ENCODE data around the gene GALNT12. TPM values are rescaled to one million over a fixed set of nuclear protein-coding genes. Genes with fewer than 3 reads are reported as not detected.

GALNT12 gene
- total RNA-seq, 1 donor from 2014 or later, result 10.3 TPM

DNA sequence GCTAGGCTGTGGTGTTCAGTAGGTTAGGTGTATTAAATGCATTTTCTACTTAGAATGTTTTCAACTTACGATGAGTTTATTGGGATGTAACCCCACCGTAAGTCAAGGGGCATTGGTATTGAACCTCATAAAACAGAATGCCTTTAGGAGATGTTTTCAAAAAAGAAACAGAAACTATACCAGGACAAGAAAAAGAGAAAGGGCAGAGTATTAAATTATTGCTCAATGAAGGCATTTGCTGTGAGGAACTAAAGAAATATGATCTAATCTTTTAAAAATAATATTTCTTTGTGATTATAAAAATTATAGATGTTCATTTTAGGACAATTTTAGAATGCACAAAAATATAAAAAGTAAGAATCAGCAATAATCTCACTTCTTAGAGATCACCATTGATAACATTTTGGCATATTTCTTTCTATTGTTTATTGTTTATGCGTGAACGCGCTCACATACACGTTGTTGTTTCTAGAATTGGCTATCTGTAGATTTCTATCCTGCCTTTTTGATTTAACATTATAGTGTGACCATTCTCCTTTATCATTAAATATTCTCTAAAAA, 8.0 kb downstream of the GALNT12 start:
- H3K9me3 Mint-ChIP-seq, result peaks cover 18% of the 10 kb centered on the region
- no peaks in the 10 kb centered on the region for H3K27me3 Mint-ChIP-seq (ENCODE audit: low read depth)
- no peak overlapping the region for H3K4me3 Mint-ChIP-seq
- no peak overlapping the region for H3K27ac Mint-ChIP-seq
- no peak for TF ChIP-seq CTCF (IDR thresholded peaks at IDR 0.05; ENCODE audit: unreplicated experiment)
- no peak for DNase-seq (ENCODE audit: low spot score in 2 of 2, unreplicated experiment in 2 of 2)
- H3K36me3 Mint-ChIP-seq, result peaks cover 13% of the 10 kb centered on the region
- peaks cover 8% of the 10 kb centered on the region for H3K4me1 Mint-ChIP-seq

DNA sequence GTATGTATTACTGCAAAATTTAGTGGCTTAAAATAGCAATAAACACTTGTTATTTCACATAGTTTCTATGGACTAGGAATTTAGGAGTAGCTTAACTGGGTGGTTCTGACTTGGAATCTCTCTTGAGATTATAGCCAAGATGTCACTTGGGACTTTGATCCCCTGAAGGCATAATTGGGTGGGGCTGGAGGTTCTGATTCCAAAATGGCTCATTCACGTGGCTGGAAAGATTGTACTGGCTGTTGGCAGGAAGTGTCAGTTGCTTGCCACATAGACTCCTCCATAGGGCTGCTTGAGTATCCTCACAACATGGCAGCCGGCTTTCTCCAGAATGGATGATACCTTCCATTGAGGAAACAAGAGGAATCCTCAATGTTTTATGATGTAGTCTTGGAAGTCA, 11.3 kb downstream of the GALNT12 start:
- Mint-ChIP-seq H3K4me1 (no peaks in the 10 kb centered on the region), H3K27ac (no peak overlapping the region)
- no peak for TF ChIP-seq CTCF (IDR thresholded peaks at IDR 0.05; ENCODE audit: unreplicated experiment)

DNA sequence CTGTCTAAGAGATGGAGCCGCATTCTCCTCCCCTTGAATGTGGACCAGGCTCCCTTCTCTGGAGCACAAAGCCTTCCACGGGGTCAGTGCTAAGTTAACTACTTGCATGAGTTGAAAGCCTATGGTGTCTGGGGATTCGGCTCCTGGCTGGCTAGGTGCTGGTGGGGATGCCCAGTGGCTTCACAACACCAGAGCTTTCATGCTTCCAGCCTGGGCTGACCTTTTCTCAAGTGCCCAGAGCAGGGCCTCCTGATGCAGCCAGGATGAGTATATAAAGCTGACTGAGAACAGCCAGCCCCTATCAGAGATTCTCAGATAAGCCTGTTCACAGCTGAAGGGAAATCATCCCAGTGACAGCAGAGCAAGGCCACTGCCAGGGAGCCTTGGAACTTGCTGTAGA, 11.8 kb downstream of the GALNT12 start:
- H3K36me3 Mint-ChIP-seq, result peaks cover 9% of the 10 kb centered on the region
- no peak overlapping the region for H3K27ac Mint-ChIP-seq
- no peaks in the 10 kb centered on the region for H3K27me3 Mint-ChIP-seq (ENCODE audit: low read depth)
- no peak for TF ChIP-seq CTCF (IDR thresholded peaks at IDR 0.05; ENCODE audit: unreplicated experiment)
- H3K4me3 Mint-ChIP-seq, result no peak overlapping the region
- DNase-seq (ENCODE audit: low spot score in 2 of 2, unreplicated experiment in 2 of 2), result no peak
- H3K9me3 Mint-ChIP-seq, result peaks cover 7% of the 10 kb centered on the region
- H3K4me1 Mint-ChIP-seq, result no peaks in the 10 kb centered on the region

More for the DNA sequence above, 11.3 kb downstream of the GALNT12 start:
- Mint-ChIP-seq H3K4me3 (no peak overlapping the region), H3K9me3 (peaks cover 11% of the 10 kb centered on the region), H3K27me3 (ENCODE audit: low read depth) (no peaks in the 10 kb centered on the region), H3K36me3 (peaks cover 9% of the 10 kb centered on the region)
- no peak for DNase-seq (ENCODE audit: low spot score in 2 of 2, unreplicated experiment in 2 of 2)

- peaks cover 7% of the 10 kb centered on the region for H3K9me3 Mint-ChIP-seq
- DNase-seq (ENCODE audit: low spot score in 2 of 2, unreplicated experiment in 2 of 2), result no peak
- TF ChIP-seq CTCF (IDR thresholded peaks at IDR 0.05; ENCODE audit: unreplicated experiment), result no peak
- H3K4me1 Mint-ChIP-seq, result no peaks in the 10 kb centered on the region
- no peak overlapping the region for H3K4me3 Mint-ChIP-seq
- peaks cover 9% of the 10 kb centered on the region for H3K36me3 Mint-ChIP-seq
- no peaks in the 10 kb centered on the region for H3K27me3 Mint-ChIP-seq (ENCODE audit: low read depth)
- no peak overlapping the region for H3K27ac Mint-ChIP-seq
Measured at GRCh38 chr9:98821831-98822230, 14.4 kb downstream of the GALNT12 start.

- no peak for DNase-seq (ENCODE audit: low spot score in 2 of 2, unreplicated experiment in 2 of 2)
- no peaks in the 10 kb centered on the region for H3K27me3 Mint-ChIP-seq (ENCODE audit: low read depth)
- peaks cover 9% of the 10 kb centered on the region for H3K36me3 Mint-ChIP-seq
- no peak overlapping the region for H3K27ac Mint-ChIP-seq
- no peak overlapping the region for H3K4me3 Mint-ChIP-seq
- no peaks in the 10 kb centered on the region for H3K4me1 Mint-ChIP-seq
- TF ChIP-seq CTCF (IDR thresholded peaks at IDR 0.05; ENCODE audit: unreplicated experiment), result no peak
- peaks cover 7% of the 10 kb centered on the region for H3K9me3 Mint-ChIP-seq
Measured at GRCh38 chr9:98822661-98823060, 15.2 kb downstream of the GALNT12 start.

Data from mesothelial cell of epicardium (in vitro differentiated cells).